HG03196 (cell line): Measurements from ENCODE around the gene TMC7.
"Not testable (repeated sequence)": the region's sequence is repeated elsewhere in the genome, so short reads cannot be mapped to it uniquely, and the experiment has no call there.

Experiments
- ATAC-seq: cut with Tn5 transposase; IDR thresholded peaks from one replicate; pipeline ENCODE4 v1.9.1; 2021; ENCODE audit not compliant: unreplicated experiment

Gene TMC7

DNA sequence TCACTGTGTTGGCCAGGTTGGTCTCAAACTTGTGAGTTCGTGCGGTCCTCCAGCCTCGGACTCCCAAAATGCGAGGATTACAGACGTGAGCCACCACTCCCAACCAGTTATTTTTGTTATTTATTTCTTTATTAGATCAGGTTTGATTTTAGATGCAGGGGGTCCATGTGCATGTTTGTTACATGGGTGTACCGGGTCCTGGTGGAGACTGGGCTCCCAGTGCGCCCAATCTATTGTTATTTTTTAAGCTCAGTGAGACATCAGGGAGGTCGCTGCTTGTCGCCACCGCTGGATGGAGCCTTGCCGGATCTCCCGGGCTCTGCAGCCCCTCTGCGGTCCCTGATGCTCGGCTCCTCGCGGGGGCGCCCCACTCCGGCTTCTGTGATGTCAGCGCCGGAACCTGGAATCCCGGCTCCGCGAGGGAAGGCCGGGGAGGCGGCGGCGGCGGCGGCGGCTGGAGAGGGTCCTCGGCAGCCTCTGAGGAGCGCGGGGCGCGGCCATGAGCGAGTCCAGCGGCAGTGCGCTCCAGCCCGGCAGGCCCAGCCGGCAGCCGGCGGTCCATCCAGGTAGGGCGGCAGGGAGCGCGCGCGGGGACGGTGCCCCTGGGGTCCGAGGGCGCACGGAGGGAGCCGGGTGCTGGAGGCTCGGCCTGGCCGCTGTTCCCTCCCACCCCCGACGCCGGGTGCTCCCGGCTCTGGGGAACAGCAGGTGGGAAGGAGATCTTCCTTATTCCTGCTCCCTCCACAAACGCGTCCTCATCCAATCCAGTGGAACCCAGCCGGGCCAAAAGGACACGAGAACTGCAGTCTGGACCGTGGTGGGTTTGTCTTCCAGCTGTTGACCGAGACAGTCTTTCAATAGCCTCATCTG lies at the start of gene TMC7:
TMC7 (plus strand) TSS at position 370 of the 870 bp plus-strand sequence; CDS start at position 500, 130 bp downstream.
- no peak for ATAC-seq

DNA sequence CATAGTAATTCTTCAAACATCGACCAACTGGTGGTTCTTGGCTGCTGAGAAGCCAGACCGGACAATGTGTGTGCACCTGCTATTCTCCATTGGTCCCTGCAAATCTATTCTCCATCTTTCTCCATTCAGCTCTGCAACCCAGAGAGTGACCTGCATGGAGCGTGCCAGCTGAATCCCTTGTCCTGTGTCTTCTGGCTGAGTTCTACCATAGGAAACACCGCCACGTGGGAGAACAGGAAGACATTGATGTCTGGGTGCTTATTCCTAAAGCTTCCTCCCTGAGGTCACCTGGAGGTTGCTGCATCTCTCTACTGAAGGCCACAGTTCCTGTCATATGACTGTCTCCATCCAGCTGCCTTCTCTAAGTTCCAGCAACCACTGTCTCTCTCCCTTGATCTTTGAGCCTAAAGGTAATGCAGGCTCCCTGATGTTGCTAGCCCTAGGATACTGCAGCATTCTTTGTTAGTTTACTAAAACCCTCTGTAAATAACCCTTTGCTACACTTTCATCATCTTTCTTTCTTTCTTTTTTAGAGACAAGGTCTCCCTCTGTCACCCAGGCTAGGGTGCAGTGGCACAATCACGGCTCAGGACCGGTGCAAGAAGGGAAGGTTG lies 46.9 kb upstream of the TMC7 start:
- ATAC-seq = no peak

DNA sequence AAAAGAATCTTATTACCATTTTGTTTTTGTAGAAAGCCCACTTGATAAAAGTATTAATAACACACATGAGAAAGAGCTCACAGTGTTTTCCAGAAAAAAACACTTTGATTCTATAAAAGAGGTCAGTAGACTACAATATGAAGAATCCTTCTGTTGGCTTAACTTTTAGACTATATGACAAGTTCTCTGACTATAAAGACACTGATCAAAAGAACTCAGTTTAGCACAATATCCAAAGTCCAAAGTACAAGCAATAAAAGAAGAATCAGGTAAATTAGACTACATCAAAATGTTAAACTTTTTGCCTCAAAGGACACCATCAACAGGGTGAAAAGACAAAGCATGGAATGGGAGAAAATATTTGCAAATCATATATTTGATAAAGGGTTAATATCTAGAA lies 46.3 kb upstream of the TMC7 start:
- ATAC-seq = no peak

DNA sequence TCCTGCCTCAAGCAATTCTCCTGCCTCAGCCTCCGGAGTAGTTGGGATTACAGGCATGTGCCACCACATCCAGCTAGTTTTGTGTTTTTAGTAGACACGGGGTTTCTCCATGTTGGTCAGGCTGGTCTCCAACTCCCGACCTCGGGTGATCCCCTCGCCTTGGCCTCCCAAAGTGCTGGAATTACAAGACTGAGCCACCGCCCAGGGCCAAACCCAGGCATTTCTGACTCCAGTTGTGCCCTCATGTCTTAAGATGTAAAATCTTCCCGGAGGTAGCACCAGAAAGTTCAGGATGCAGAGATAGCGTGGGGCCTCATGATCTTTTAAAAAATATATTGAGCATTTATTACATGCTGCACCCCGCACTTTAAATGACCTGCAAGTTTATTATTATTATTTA lies 44.7 kb upstream of the TMC7 start:
- no peak for ATAC-seq

DNA sequence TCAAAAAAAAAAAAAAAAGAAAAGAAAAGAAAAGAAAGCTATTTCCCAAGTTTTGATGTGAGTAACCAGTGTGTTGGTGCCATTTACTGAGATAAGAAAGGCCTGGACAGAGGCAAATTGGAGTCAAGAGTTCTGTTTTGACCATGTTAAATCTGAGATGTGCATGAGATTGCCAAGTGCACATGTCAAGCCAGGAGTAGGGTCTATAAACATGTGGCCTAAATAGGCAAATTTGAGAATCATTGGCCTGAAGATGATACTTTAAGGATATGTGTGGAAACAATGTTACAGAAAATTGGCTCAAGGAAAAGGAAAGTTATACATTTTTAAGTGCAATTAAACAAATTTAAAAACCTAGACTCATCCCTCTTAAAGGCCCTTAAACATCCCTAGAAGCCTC lies 42.3 kb upstream of the TMC7 start:
- no peak for ATAC-seq

DNA sequence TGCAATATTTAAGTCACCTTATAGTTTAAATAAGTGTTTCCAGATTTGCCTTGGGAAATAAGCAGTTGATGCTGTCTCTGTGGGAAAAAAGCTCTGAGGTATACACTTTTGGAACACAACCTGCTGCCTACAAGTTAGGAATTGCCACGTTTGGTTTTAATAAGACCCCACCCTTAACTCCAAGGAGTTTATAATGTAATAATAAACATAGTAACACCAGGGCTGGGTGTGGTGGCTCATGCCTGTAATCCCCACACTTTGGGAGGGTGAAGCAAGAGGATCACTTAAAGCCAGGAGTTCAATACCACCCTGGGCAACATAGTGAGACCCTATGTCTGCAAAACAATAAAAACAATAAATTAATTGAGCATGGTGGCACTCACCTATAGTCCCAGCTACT lies 41.7 kb upstream of the TMC7 start:
- no peak for ATAC-seq

DNA sequence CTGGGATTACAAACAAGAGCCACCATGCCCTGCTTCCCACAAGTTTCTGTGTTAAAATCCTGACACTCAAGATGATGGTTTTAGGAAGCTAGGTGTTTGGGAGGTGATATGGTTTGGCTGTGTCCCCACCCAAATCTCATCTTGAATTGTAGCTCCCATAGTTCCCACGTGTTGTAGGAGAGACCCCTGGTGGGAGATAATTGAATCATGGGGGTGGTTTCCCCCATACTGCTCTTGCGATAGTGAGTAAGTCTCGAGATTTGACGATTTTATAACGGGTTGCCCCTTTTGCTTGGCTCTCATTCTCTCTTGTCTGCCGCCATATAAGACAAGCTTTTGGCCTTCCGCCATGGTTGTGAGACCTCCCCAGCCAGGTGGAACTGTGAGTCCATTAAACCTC lies 40.3 kb upstream of the TMC7 start:
- no peak for ATAC-seq

DNA sequence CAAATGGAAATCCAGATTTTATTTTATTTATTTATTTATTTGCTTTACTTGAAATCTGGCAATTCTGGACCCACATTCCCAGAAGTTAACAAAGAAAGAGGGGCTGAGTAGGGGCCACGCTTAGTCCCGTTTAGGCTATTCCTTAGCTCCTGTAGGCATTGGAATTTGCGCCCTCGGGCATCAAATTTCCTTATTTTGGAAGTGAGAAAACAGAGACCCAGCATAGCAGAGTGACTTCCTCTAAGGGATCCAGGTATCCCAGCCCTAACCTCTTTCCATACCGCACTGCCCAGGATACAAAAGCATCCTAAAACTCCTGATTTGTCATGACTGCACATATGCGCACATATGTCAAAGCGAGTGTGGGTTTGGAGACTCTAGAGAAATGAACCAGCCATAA lies 38.5 kb upstream of the TMC7 start:
- ATAC-seq = no peak

DNA sequence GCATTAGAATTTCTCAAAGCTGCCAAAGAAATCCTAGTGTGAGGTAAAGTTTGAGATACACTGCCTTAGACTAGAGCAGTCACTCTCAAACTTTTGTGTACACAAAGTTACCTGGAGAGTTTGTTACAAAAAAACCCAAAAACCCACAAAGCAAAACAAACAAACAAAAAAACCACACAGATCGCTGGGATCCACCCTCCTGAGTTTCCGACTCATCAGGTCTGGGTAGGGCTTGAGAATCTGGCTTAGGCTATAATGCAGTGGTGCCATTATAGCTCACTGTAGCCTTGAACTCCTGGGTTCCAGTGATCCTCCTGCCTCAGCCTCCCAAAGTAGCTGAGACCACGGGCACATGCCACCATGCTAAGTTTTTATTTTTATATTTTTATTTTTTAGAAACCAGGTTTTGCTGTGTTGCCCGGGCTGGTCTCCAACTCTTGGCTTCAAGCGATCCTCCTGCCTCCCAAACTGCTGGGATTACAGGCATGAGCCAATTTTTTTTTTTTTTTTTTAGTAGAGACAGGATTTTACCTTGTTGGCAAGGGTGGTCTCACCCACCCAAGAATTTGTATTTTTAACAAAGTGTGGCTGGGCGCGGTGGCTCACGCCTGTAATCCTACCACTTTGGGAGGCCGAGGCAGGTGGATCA lies 35.2 kb upstream of the TMC7 start:
- ATAC-seq = no peak

DNA sequence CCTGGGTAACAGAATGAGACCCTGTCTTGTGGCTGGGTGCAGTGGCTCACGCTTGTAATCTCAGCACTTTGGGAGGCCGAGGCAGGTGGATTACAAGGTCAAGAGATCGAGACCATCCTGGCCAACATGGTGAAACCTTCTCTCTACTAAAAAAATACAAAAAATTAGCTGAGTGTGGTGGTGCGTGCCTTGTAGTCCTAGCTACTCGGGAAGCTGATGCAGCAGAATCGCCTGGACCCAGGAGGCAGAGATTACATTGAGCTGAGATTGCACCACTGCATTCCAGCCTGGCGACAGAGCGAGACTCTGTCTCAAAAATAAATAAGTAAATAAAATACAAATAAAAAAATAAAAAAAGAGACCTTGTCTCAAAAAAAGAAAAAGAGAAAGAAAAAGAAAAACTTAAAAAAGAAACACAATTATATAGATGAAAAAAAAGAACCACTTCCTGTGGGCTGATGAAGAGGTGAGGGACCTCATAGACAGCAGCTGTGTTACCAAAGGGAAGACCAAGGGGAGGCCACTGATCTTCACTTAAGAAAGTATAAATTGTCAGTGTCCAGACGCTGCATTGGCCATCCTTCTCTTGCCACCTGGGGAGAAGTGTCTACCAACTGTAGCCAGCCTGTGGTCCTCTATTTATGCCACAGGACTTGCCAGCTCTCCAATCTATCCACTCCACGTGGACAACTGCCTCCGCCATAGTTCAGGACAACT lies 33.1 kb upstream of the TMC7 start:
- ATAC-seq = no peak

DNA sequence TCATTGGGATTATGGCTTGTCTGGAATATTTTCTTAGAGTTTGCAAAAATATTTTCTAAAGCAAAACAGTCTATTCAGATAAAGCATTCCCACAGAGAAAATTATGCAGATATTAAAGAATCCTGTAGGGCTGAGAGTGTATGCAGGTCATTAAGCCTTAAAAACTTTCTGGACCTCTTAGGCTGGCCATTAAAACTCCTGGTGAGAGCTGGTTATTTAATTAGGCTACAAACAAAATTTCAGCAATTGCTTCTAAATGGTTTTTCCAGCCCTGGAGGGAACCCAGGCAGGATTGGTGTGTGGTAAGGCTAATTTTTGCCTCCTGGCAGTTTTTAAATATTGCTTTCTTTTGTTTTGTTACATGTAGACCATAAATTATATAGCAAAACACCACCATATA lies 30.2 kb upstream of the TMC7 start:
- ATAC-seq = no peak

DNA sequence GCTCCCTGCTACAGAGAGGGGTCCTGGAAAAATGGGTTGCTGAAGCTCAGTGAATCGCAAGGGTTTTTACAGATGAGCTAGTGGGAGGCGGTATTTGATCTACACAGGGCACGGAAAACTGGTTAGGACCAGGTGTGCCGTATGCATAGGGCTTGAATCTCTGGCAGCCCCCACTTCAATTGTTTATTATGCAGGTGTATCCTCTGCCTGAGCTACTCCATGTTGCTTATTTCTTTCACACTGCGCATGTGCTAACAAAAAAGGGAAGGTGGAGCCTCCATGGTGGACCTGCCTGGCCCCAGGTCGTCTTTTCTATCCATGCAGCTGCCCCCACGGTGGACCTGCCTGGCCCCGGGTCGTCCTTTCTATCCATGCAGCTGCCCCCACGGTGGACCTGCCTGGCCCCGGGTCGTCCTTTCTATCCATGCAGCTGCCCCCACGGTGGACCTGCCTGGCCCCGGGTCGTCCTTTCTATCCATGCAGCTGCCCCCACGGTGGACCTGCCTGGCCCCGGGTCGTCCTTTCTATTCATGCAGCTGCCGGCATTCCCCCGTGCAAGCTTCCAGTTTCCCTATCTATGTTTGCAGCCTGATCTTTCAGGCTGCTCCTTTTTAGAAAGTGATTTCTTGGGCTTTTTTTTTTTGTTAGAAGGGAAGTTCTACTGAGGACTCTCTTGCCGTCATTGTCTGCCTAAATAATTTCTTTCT lies 27.7 kb upstream of the TMC7 start:
- ATAC-seq = not testable (repeated sequence)

DNA sequence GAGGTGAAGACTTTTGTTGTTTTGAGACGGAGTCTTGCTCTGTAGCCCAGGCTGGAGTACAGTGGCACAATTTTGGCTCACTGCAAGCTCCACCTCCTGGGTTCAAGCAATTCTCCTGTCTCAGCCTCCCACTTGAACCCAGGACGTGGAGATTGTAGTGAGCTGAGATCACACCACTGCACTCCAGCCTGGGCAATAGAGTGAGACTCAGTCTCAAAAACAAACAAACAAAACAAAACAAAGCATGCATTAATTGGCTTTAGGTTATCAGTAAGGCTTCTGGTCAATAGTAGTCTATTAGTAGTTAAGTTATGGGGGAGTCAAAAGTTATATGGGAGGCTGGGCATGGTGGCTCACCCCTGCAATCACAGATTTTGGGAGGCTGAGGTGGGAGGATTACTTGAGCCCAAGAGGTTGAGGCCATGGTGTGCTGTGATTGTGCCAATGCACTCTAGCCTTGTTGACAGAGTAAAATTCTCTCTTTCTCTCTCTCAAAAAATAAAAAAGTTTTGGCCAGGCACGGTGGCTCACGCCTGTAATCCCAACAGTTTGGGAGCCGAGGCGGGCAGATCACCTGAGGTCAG lies 27.0 kb upstream of the TMC7 start:
- not testable (repeated sequence) for ATAC-seq

DNA sequence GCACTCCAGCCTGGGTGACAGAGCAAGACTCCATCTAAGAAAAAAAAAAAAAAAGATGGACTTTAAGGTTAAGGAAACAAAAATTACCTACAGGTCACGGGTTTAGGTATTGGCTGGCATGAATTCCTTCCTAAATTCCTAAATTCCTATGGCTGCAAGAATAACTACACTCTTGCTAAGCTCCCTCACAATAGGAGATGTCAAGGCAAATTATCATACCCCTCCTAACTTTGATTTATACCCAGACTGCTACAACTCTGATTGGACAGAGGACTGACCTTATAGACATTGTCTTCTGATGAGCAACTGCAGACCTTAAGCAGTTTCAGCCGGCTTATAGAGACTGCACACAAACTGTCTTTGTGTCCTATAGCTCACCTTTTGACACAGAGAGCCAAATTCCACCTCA lies 25.1 kb upstream of the TMC7 start:
- ATAC-seq = no peak

DNA sequence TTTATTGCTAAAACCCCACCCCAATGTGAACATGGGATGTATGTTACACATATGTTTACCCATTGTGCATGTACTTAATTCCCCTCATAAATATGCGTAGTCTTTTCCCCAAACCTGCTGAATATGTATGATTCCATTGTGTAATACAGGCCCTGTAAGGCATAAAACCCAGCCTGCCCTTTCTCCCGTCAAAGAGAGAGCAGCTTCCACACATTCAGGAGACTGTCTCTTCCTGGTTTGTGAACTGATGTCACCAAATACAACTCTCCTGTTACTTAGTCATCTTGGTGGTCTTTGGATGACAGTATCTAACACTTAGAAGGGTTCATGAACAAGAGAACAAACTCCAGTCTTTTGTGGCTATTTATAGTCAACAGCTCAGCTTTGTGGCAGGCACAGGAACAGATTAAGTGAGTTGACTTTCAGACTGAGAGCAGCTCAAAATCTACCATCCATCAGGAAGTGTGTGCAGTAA lies 24.7 kb upstream of the TMC7 start:
- no peak for ATAC-seq

DNA sequence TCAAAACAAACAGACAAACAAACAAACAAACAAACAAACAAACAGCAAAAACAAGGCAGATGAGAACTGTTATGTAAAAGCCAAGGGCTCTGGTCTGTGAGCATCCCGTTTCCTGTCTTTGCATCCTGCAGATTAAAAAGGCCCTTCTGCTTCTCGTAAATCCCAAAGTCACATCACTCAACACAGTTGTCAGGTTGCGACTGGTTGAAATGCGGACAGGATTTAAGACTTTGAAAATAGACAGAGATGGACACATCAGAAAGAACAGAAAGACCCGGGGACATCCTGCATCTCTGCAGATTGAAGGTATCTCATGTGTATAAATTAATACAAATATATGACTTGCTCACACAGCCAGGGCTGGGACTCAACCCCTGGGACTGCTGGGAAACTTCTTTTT lies 18.2 kb upstream of the TMC7 start:
- no peak for ATAC-seq

DNA sequence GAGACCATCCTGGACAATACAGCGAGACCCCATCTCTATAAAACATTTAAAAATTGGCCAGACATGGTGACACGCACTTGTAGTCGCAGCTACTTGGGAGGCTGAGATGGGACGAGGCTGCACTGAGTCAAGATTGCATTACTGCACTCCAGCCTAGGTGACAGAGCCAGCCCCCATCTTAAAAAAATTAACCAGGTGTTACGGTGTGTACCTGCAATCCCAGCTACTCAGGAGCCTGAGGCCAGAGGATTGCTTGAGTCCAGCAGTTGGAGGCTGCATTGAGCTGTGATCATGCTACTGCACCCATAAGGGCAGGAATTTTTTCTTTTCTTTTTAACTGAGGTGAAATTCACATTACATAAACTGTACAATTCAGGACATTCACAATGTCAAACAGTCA lies 16.9 kb upstream of the TMC7 start:
- ATAC-seq = no peak

DNA sequence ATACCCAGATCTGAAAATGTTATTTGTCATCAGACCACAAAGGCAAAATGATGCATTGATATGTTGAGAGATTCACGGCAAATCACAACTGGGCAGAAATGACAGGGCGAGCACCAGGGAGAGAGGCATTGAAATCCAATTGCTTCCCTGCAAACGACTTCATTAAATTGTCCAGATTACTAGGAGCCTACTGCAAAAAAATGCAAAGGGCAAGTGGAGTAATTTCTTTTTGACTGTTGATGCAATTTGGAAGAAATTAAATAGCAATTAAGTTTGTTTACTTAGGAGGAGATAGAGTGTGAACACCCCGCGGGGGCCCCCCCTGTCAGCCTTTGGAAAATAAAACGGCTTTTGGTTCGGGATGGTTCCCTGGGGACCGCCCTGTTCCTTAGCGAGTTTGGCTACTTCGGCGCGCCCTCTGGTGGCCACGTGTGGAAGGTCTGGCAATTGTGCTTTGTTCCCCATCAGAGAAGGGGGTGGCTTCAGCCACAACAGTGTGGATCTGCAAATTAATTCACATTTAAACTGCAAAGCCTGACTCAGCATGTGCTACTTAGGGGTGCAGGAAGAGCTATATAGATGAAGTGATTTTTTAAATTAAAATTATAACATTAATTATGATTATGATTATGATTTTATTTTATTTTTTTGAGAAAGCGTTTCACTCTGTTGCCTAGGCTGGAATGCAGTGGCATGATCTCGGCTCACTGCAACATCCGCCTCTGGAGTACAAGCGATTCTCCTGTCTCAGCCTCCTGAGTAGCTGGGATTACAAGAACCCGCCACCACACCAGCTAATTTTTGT lies 14.5 kb upstream of the TMC7 start:
- no peak for ATAC-seq

DNA sequence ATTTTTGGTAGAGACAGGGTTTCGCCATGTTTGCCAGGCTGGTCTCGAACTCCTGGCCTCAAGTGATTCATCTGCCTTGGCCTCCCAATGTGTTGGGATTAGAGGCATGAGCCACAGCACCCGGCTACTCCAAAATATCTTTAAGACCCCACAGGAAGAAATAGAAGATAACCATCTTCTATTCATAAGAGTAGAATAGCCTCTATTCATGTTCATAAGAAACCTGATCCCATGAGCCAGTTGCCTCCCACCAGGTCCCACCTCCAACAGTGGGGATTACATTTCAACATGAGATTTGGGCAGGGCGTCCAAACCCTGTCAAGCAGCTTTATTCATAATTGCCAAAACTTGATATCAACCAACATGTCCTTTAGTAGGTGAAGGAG lies 13.9 kb upstream of the TMC7 start:
- ATAC-seq = no peak

DNA sequence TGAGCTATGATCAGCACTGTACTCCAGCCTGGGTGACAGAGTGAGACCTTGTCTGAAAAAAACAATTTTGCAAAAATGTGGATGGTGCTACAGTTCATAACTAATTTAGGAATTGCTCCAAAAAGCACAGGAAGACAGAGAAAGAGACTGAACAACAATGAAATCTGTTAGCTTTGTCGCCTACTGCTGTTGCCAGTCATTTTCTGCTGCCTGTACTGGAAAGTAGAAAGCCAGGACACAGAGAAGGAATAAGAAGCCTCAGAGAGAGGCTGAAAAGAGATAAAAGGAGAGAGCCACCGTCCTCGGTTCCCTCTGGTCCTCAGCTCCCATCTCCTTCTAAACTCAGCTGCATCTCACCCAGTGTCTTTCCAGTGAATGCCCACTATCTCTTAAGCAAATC lies 8.6 kb upstream of the TMC7 start:
- ATAC-seq = no peak
